ENCODE measurements around the gene PGAM1.
"Not testable (repeated sequence)": the region's sequence is repeated elsewhere in the genome, so short reads cannot be mapped to it uniquely, and the experiment has no call there.

PGAM1 gene

GRCh38 chr10:97459111-97459510 is 33.1 kb downstream of the PGAM1 start:
- no peak for DNase-seq (ENCODE audit: low read depth)

DNA sequence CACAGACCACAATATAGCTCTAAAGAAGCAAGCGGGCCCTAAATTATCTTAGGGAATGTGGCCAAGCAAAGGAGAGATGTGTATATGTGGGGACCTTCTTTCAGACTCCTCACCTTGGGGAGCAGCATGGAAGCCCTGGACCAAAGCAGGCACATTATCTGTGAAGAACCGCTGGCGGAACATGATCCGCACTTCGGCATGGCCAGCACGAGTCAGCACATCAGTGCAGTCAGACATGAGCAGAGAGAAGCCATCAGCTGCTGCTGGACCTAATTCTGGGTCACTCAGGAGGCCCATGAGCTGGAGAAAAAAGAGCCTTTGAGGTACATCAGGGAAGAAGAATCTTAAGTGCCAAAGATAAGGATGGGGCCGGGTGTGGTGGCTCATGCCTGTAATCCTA is 33.9 kb downstream of the PGAM1 start:
- DNase-seq (ENCODE audit: low read depth) = no peak

DNA sequence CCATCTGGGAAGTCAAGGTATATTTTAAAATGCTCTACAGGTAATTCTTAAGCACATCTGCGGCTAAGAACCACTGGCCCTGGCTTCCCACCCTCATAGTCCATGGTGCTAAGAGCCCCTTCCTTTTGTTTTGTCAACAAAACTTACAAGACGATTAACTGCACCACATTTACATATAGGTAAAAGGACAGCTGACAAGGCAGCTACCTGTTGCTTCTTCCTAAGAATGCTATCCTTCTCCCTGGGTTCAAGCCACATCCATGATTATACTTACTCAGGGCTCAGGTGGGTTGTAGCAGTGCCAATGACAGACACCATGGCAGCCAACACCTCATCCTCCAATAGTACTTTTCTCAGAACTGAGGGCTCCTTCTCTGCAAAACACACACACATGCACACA is 36.3 kb downstream of the PGAM1 start:
- DNase-seq (ENCODE audit: low read depth) = no peak

GRCh38 chr10:97463363-97464132 is 37.6 kb downstream of the PGAM1 start:
- peak; percentile 20 for DNase-seq (ENCODE audit: low read depth)

DNA sequence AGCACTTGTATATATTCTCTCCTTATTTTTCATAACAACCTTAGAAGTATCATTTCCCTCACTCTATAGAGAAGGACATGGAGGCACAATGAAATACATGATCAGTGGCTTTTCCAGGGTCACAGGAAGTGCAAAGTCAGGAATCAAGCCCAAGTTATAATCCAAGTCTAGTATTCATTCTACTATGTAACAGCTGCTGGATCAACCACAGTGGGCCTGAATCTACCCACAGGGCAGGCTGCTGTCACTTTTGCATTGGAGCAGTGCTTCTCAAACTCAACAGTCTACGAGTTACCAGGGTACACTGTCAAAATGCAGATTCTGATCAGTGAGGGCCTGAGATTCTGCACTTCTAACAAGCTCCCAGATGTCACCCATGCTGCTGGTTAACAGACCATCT is 38.2 kb downstream of the PGAM1 start:
- no peak for DNase-seq (ENCODE audit: low read depth)

- DNase-seq (ENCODE audit: low read depth) = no peak
These were observed 40.0 kb downstream of the PGAM1 start for GRCh38 chr10:97465982-97466381.

DNA sequence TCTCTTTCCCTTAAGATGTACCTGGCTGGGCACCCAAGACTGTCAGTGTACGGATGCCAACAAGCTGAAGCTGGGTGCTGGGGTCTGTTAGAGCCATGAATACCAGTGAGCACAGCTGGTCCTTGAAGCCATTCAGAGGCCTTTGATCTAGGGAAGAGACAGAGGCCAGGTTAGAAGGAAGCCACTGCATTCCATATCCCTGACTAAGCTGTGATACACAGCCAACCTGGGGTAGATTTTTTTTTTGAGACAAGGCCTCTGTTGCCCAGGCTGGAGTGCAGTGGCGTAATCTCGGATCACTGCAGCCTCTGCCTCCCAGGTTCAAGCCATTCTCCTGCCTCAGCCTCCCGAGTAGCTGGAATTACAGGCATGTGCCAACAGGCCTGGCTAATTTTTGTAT is 40.8 kb downstream of the PGAM1 start:
- DNase-seq (ENCODE audit: low read depth) = no peak

- no peak for DNase-seq (ENCODE audit: low read depth)
These were observed 42.2 kb downstream of the PGAM1 start for GRCh38 chr10:97468162-97468561.

GRCh38 chr10:97468781-97469180 is 42.8 kb downstream of the PGAM1 start:
- DNase-seq (ENCODE audit: low read depth) = not testable (repeated sequence)

GRCh38 chr10:97474918-97475317 is 48.9 kb downstream of the PGAM1 start:
- DNase-seq (ENCODE audit: low read depth) = no peak

DNA sequence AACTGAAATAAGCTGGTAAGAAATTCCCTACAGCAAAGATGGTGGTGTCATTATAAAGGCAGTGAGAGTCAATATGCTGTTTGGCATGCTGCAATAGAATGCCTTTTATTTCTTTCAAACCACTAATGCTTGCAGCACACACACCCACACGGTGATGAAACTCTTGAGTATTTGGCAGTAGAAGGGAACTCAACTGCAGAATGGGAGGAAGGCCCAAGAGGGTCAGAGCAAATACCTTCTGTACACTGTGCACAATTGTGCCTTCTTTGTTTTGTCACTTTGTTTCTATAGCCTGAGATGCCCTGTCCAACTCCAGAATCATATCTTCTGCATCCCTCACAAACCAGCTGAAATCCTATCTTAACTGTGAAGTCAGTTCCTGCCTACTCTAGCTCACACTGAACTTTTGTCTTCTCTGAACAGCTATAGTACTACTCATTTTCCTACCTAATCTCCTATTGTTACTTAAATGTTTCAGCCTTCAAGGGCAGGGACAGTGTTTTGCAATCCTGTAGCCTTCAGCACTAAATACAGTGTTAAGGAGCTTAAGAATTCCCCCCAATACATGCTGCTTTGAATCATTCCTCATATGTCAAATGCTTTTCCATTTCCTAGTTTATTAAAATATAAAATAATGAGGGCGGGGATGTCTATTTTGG is 50.1 kb downstream of the PGAM1 start:
- DNase-seq (ENCODE audit: low read depth) = no peak

- not testable (repeated sequence) for DNase-seq (ENCODE audit: low read depth)
These were observed 53.4 kb downstream of the PGAM1 start for GRCh38 chr10:97479410-97479809.

DNA sequence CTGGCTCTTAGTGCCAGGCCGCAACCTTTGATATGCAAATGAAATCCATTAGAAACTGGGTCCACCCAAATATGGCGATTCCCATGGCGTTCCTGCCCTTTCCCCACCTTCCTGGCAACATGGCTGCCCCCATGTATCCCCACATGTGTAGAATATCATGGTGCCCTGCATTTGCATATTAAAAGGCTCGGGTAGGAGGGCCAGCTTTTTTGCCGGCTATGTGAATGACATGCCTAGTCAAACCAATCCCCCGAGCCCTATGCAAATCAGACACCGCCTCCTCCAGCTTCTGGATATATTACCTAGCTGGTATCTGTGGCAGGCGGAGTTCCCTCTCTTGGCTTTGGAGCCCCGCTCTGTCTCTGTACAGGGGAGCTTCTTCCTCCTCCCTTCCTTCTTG is 53.9 kb downstream of the PGAM1 start:
- DNase-seq (ENCODE audit: low read depth) = no peak

DNA sequence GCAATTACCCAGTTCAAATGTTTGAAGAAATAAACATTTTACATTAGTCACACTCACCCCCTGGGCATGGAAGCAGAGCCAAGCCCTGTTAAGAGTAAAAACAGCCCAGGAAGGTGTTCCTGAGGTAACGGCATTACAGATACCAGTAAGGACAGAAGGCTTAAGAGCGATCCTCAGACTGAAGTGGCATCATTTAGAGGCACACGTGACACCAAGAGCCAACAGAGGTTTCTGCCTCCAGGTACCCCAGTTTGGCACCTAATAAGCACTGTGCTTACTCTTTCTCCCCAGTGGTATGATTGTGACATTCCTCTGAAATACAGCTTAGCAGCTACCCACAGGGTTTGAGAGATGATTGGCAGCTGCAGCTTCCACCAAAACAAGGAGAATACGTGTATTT is 55.1 kb downstream of the PGAM1 start:
- DNase-seq (ENCODE audit: low read depth) = no peak

GRCh38 chr10:97482381-97482780 is 56.4 kb downstream of the PGAM1 start:
- DNase-seq (ENCODE audit: low read depth) = no peak

All from activated gamma-delta T cell treated with anti-CD3 and anti-CD28 coated beads, Interleukin-2, amount 50 U/mL, for 16 hours (primary cell).